RWPE2 (cell line): ENCODE measurements around the gene TMEM107.

ENCODE experiments used
- ATAC-seq: fragments of 200-7000 bp; cut with Tn5 transposase; 3 replicates; pipeline ENCODE4 v1.9.1; 2021; ENCODE audit warnings: low read depth
- DNase-seq: peaks from one replicate; pipeline ENCODE4 v3.0.0-alpha.2; 2020; ENCODE audit warnings: low spot score
- H3K27ac ChIP-seq: fragments of 450-650 bp; 2 replicates; pipeline ENCODE4 v1.5.1; 2017; ENCODE audit warnings: mild to moderate bottlenecking; ENCODE audit not compliant: poor library complexity, severe bottlenecking
- H3K27me3 ChIP-seq: fragments of 250-450 bp; sonication (Bioruptor Pico); 2 replicates; pipeline ENCODE4 v1.5.1; 2021; ENCODE audit warnings: mild to moderate bottlenecking, moderate library complexity; ENCODE audit not compliant: insufficient read depth, poor library complexity, severe bottlenecking
- H3K36me3 ChIP-seq: fragments of 250-450 bp; sonication (Bioruptor Pico); 2 replicates; pipeline ENCODE4 v1.5.1; 2020; ENCODE audit warnings: low read depth, mild to moderate bottlenecking, moderate library complexity
- H3K4me1 ChIP-seq: fragments of 250-450 bp; sonication (Bioruptor Pico); 2 replicates; pipeline ENCODE4 v1.5.1; 2021; ENCODE audit warnings: mild to moderate bottlenecking, moderate library complexity; ENCODE audit not compliant: insufficient read depth, poor library complexity, severe bottlenecking
- H3K4me3 ChIP-seq: fragments of 250-450 bp; sonication (Bioruptor Pico); 2 replicates; pipeline ENCODE4 v1.5.1; 2021; ENCODE audit warnings: mild to moderate bottlenecking, moderate library complexity; ENCODE audit not compliant: severe bottlenecking
- H3K9me3 ChIP-seq: fragments of 250-450 bp; sonication (Bioruptor Pico); 2 replicates; pipeline ENCODE4 v1.5.1; 2021; ENCODE audit warnings: mild to moderate bottlenecking, moderate library complexity; ENCODE audit not compliant: severe bottlenecking
- TF ChIP-seq, protein P1 (sequence below): fragments of 450-650 bp; IDR thresholded peaks from one replicate; pipeline ENCODE4 v1.5.1; 2017; ENCODE audit warnings: mild to moderate bottlenecking, moderate library complexity; ENCODE audit not compliant: poor library complexity, severe bottlenecking

TMEM107 gene

DNA sequence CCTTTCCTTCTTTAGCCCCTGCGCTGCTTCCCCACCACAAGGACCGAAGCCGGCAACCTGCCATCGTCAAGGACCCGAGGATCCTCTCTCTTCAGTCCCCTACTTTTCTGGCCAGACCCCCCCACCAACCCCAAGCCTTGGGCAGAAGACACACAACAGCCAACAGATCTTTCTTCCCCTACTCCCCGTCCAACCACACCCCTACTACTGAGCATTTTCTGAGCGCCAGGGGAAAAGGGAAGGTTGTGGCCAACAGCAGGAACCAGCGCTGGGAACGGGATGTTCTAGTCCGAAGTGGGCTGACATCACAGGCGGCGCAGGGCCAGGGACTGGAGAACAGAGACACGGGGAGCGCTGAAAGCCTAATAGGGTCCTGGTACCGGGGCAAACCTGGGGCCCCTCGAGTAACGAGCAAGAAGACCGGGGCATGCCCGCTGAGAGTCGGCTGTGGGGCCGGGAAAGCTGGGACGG, 24.5 kb downstream of the TMEM107 start:
- DNase-seq (no peak), ATAC-seq (no peak)
- H3K27me3 ChIP-seq: no peaks in the 10 kb centered on the region
- peak overlapping the region; percentile 98 for H3K27ac ChIP-seq
- H3K36me3 ChIP-seq: peaks cover 86% of the 10 kb centered on the region
- TF ChIP-seq, protein P1, sequence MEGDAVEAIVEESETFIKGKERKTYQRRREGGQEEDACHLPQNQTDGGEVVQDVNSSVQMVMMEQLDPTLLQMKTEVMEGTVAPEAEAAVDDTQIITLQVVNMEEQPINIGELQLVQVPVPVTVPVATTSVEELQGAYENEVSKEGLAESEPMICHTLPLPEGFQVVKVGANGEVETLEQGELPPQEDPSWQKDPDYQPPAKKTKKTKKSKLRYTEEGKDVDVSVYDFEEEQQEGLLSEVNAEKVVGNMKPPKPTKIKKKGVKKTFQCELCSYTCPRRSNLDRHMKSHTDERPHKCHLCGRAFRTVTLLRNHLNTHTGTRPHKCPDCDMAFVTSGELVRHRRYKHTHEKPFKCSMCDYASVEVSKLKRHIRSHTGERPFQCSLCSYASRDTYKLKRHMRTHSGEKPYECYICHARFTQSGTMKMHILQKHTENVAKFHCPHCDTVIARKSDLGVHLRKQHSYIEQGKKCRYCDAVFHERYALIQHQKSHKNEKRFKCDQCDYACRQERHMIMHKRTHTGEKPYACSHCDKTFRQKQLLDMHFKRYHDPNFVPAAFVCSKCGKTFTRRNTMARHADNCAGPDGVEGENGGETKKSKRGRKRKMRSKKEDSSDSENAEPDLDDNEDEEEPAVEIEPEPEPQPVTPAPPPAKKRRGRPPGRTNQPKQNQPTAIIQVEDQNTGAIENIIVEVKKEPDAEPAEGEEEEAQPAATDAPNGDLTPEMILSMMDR: no peak
- H3K4me3 ChIP-seq: peak overlapping the region; percentile 44
- H3K4me1 ChIP-seq: peaks cover 16% of the 10 kb centered on the region
- H3K9me3 ChIP-seq: no peaks in the 10 kb centered on the region

GRCh38 chr17:8151120-8151640, 25.0 kb downstream of the TMEM107 start:
- Histone ChIP-seq H3K27me3 (no peaks in the 10 kb centered on the region), H3K4me3 (peak overlapping the region; percentile 44), H3K27ac (peak overlapping the region; percentile 98), H3K4me1 (peaks cover 16% of the 10 kb centered on the region), H3K36me3 (peaks cover 91% of the 10 kb centered on the region), H3K9me3 (no peaks in the 10 kb centered on the region)
- DNase-seq: no peak
- TF ChIP-seq, protein P1: no peak
- no peak for ATAC-seq

DNA sequence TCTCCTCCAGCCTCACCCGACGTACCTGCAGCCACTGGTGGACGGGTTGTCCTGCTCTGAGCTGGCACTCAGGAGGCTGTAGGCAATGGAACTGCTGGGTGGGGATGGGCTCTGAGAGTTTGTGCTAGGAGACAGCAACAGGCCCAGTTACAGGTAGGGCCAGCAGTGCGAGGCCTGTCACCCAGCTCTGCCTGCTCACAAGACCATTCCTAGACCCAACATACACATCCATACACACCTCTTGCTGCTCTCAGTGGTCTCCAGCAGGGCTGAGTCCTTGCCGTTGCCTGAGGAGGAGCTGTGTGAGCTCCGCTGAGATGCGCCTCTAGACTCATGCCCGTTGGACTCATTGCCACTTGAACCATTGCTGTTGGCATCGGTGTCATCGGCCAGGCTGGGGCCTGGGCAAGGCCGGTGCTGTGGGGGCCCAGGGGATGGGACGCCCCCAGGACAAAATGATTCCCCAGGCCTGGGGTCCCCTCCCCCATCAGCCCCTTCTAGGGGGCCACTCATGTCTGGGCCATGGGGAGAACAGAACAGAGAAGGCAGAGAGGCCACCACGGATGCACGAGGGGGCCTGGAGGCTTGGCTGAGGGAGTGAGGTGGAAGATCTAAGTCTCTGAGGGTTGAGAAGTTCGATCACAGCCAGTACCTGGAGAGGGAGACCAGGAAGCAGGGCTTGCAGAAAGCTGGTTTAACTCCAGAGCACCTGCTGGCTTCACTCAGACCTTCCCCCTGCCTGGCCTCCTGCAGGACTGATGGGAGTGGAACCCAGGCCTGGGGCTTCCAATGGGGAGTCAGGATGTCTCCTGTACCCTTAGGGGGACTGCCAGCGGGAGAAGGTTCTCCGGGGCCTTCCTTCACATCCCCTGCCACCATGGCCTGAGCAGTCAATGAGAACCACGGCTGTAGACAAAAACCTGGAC, 25.7 kb downstream of the TMEM107 start:
- peak overlapping the region; percentile 98 for H3K27ac ChIP-seq
- no peak for DNase-seq

GRCh38 chr17:8149419-8150193, 26.6 kb downstream of the TMEM107 start:
- TF ChIP-seq, protein P1: no peak
- no peak for ATAC-seq
- DNase-seq: no peak
- H3K9me3 ChIP-seq: no peaks in the 10 kb centered on the region
- H3K4me3 ChIP-seq: no peak overlapping the region
- peaks cover 94% of the 10 kb centered on the region for H3K36me3 ChIP-seq
- no peaks in the 10 kb centered on the region for H3K27me3 ChIP-seq
- peaks cover 16% of the 10 kb centered on the region for H3K4me1 ChIP-seq
- peak overlapping the region; percentile 98 for H3K27ac ChIP-seq

More for the DNA sequence above, 25.7 kb downstream of the TMEM107 start:
- Histone ChIP-seq H3K27me3 (no peaks in the 10 kb centered on the region), H3K36me3 (peaks cover 94% of the 10 kb centered on the region), H3K9me3 (no peaks in the 10 kb centered on the region), H3K4me1 (peaks cover 16% of the 10 kb centered on the region), H3K4me3 (peak overlapping the region; percentile 44)
- TF ChIP-seq, protein P1: no peak
- ATAC-seq: no peak
